Measurements from ENCODE around the gene FGF12. TPM values are rescaled to one million over a fixed set of nuclear protein-coding genes. Genes with fewer than 3 reads are reported as not detected.
A peak's percentile ranks its signal among the peaks of the same experiment; 100 is the strongest.

FGF12 gene
- total RNA-seq, 4 donors from 2014 or later, result 0.46 to 1.2 (median 0.72) TPM

GRCh38 chr3:192445770-192446644 is 281.3 kb downstream of the FGF12 start:
- DNase-seq (no peak), ATAC-seq (no peak)
- Histone ChIP-seq H3K4me3 (no peak overlapping the region), H3K36me3 (no peaks in the 10 kb centered on the region), H3K27ac (no peak overlapping the region), H3K4me1 (no peaks in the 10 kb centered on the region), H3K27me3 (peaks cover 0 to 19% (median 0%) of the 10 kb centered on the region in 3 donors), H3K9me3 (no peaks in the 10 kb centered on the region)
- in situ Hi-C loops (cut with MboI; ENCODE audit: low sequenced_read_pairs in 4 of 4), result loop anchor here in 3 of 4 donors (10.0 to 25.0 kb wide), 3 partner anchors 311 to 1034 kb away; no protein-coding TSS in a partner anchor
- intact Hi-C loops (cut with DNase I; ENCODE audit: low total_unique reads), result loop anchor here (2.0 to 10.0 kb wide), 2 partner anchors 315 to 1031 kb away; no protein-coding TSS in a partner anchor
- TF ChIP-seq POLR2A (IDR thresholded peaks at IDR 0.05) (no peak), CTCF (IDR thresholded peaks at IDR 0.05 in 4 of 5, conservative IDR thresholded peaks at IDR 0.05 in 1 of 5) (no peak)

- intact Hi-C loops (cut with DNase I; ENCODE audit: low total_unique reads) (loop anchor here (2.0 to 10.0 kb wide), 2 partner anchors 314 to 1030 kb away; no protein-coding TSS in a partner anchor), in situ Hi-C loops (cut with MboI; ENCODE audit: low sequenced_read_pairs in 4 of 4) (loop anchor here in 3 of 4 donors (10.0 to 25.0 kb wide), 3 partner anchors 310 to 1032 kb away; no protein-coding TSS in a partner anchor)
- no peak overlapping the region for H3K4me3 ChIP-seq
- peaks cover 0 to 19% (median 0%) of the 10 kb centered on the region in 3 donors for H3K27me3 ChIP-seq
- DNase-seq (no peak), ATAC-seq (no peak)
- H3K9me3 ChIP-seq, result no peaks in the 10 kb centered on the region
- TF ChIP-seq CTCF (IDR thresholded peaks at IDR 0.05 in 4 of 5, conservative IDR thresholded peaks at IDR 0.05 in 1 of 5), result no peak
- no peaks in the 10 kb centered on the region for H3K36me3 ChIP-seq
- H3K4me1 ChIP-seq, result no peaks in the 10 kb centered on the region
- H3K27ac ChIP-seq, result no peak overlapping the region
These were observed 282.6 kb downstream of the FGF12 start for GRCh38 chr3:192444791-192445106.

GRCh38 chr3:192444096-192444790 is 283.1 kb downstream of the FGF12 start:
- Histone ChIP-seq H3K9me3 (no peaks in the 10 kb centered on the region), H3K27ac (no peak overlapping the region), H3K36me3 (no peaks in the 10 kb centered on the region), H3K4me1 (no peaks in the 10 kb centered on the region), H3K4me3 (no peak overlapping the region), H3K27me3 (peaks cover 0 to 19% (median 0%) of the 10 kb centered on the region in 3 donors)
- peak; percentile 56 to 72 for ATAC-seq
- peak; percentile 69 to 97 (median 83) for TF ChIP-seq CTCF (IDR thresholded peaks at IDR 0.05 in 4 of 5, conservative IDR thresholded peaks at IDR 0.05 in 1 of 5)
- TF ChIP-seq POLR2A (IDR thresholded peaks at IDR 0.05), result no peak
- in situ Hi-C loops (cut with MboI; ENCODE audit: low sequenced_read_pairs in 4 of 4), result loop anchor here in 3 of 4 donors (10.0 to 25.0 kb wide), 3 partner anchors 309 to 1032 kb away; no protein-coding TSS in a partner anchor
- intact Hi-C loops (cut with DNase I; ENCODE audit: low total_unique reads), result loop anchor here (2.0 to 10.0 kb wide), 2 partner anchors 313 to 1029 kb away; no protein-coding TSS in a partner anchor
- peak in 1 of 2 donors; percentile 23 for DNase-seq

- Histone ChIP-seq H3K27ac (no peak overlapping the region), H3K27me3 (no peaks in the 10 kb centered on the region), H3K4me1 (no peaks in the 10 kb centered on the region), H3K36me3 (no peaks in the 10 kb centered on the region), H3K4me3 (no peak overlapping the region), H3K9me3 (no peaks in the 10 kb centered on the region)
- intact Hi-C loops (cut with DNase I; ENCODE audit: low total_unique reads), result no loop called here
- in situ Hi-C loops (cut with MboI; ENCODE audit: low sequenced_read_pairs in 4 of 4), result loop anchor here in 3 of 4 donors (10.0 to 25.0 kb wide), 2 partner anchors 300 to 1023 kb away; no protein-coding TSS in a partner anchor
- DNase-seq (no peak), ATAC-seq (no peak)
- TF ChIP-seq POLR2A (IDR thresholded peaks at IDR 0.05) (no peak), CTCF (IDR thresholded peaks at IDR 0.05 in 4 of 5, conservative IDR thresholded peaks at IDR 0.05 in 1 of 5) (no peak)
These were observed 292.1 kb downstream of the FGF12 start for GRCh38 chr3:192435241-192435640.
